Activated CD8-positive, alpha-beta memory T cell treated with anti-CD3 and anti-CD28 coated beads for 1 hour (primary cell): ENCODE measurements around the gene DDX56.

Source experiments
- DNase-seq, 2 donors: peaks; one replicate each; pipeline ENCODE4 v3.0.0-alpha.2; 2020; ENCODE audit warnings: low read depth in 1 of 2; ENCODE audit errors: extremely low read depth in 1 of 2

The DDX56 gene

GRCh38 chr7:44538093-44538797 is 35.5 kb downstream of the DDX56 start:
- no peak for DNase-seq

- no peak for DNase-seq
Measured at GRCh38 chr7:44537442-44537841, 36.3 kb downstream of the DDX56 start.

GRCh38 chr7:44536090-44536489 is 37.6 kb downstream of the DDX56 start:
- DNase-seq: no peak

- no peak for DNase-seq
Measured at GRCh38 chr7:44535348-44536064, 38.2 kb downstream of the DDX56 start.

GRCh38 chr7:44534501-44534900 is 39.2 kb downstream of the DDX56 start:
- DNase-seq: no peak

- no peak for DNase-seq
Measured at GRCh38 chr7:44534087-44534486, 39.6 kb downstream of the DDX56 start.

- no peak for DNase-seq
Measured at GRCh38 chr7:44533301-44534055, 40.2 kb downstream of the DDX56 start.

- no peak for DNase-seq
Measured at GRCh38 chr7:44531421-44532380, 42.0 kb downstream of the DDX56 start.

GRCh38 chr7:44530990-44531389 is 42.7 kb downstream of the DDX56 start:
- no peak for DNase-seq

GRCh38 chr7:44524811-44525388 is 48.8 kb downstream of the DDX56 start:
- no peak for DNase-seq

GRCh38 chr7:44522315-44522714 is 51.4 kb downstream of the DDX56 start:
- DNase-seq: no peak

- no peak for DNase-seq
Measured at GRCh38 chr7:44521347-44522095, 52.2 kb downstream of the DDX56 start.

- no peak for DNase-seq
Measured at GRCh38 chr7:44520574-44520973, 53.1 kb downstream of the DDX56 start.

- DNase-seq: no peak
Measured at GRCh38 chr7:44519546-44519945, 54.2 kb downstream of the DDX56 start.

- no peak for DNase-seq
Measured at GRCh38 chr7:44518761-44519160, 54.9 kb downstream of the DDX56 start.

GRCh38 chr7:44517175-44517574 is 56.5 kb downstream of the DDX56 start:
- DNase-seq: no peak
